H1 (cell line): ENCODE data around the gene FGF14. TPM values are rescaled to one million over a fixed set of nuclear protein-coding genes. Genes with fewer than 3 reads are reported as not detected.

Source experiments
- GTF2F1 ChIP-seq: IDR thresholded peaks from 2 replicates; pipeline ENCODE4 v1.6.1; 2012; ENCODE audit warnings: low read depth, low read length, improper control_type of control experiment, borderline replicate concordance
- HDAC6 ChIP-seq: IDR thresholded peaks from one replicate; pipeline ENCODE4 v1.7.1; 2012; ENCODE audit warnings: low read depth, mild to moderate bottlenecking, inconsistent platforms, low read length, moderate library complexity
- JUND ChIP-seq: IDR thresholded peaks from 2 replicates; pipeline ENCODE4 v1.6.1; 2011; ENCODE audit warnings: mild to moderate bottlenecking, improper control_type of control experiment, low read length
- KDM4A ChIP-seq: IDR thresholded peaks from one replicate; pipeline ENCODE4 v1.7.1; 2012; ENCODE audit warnings: low read depth, mild to moderate bottlenecking, moderate library complexity, low read length, inconsistent platforms; ENCODE audit not compliant: severe bottlenecking
- POLR2AphosphoS5 ChIP-seq: IDR thresholded peaks from 2 replicates; pipeline ENCODE4 v1.6.1; 2011; ENCODE audit warnings: low read depth, low read length
- polyA plus RNA-seq, 7 experiments: library from polyadenylated mRNA; depleted of rRNA in 3 of 7; stranded (reverse) in 5 of 7; unstranded in 2 of 7; fragments of >200 nt in 5 of 7; fragments of 200-250 nt in 2 of 7; gene quantifications; 1 replicate in 5 of 7; 2 replicates in 1 of 7; 4 replicates in 1 of 7; pipeline versions ENCODE4 v1.2.1 to v1.2.3, GENCODE V29; 2011 to 2013; ENCODE audit warnings: missing spikeins in 2 of 7, mixed read lengths in 2 of 7
- total RNA-seq: library from RNA; stranded (reverse); fragmentation: NEBNext Ultra II Directional; extraction: Animal tissue kit (Norgen Biotek cat#: 25700); gene quantifications from 2 replicates; pipeline ENCODE4 v1.2.1, GENCODE V29; 2021
- TF ChIP-seq, protein P1 (sequence below), 3 experiments: IDR thresholded peaks; 1 replicate in 2 of 3; 2 replicates in 1 of 3; pipeline versions ENCODE4 v1.5.1 to v1.6.1; 2011; ENCODE audit warnings: low read length in 3 of 3, mild to moderate bottlenecking in 3 of 3, inconsistent platforms in 2 of 3, low read depth in 1 of 3, moderate library complexity in 1 of 3; ENCODE audit not compliant: insufficient read depth in 1 of 3; ENCODE audit errors: control extremely low read depth in 1 of 3

The FGF14 gene
- total and polyA plus RNA-seq, 2 of the 8 experiments (the other 6 are each of a cell fraction or from before 2014, with no cell fraction given), result 0.05 to 0.58 TPM

- TF ChIP-seq, protein P1, sequence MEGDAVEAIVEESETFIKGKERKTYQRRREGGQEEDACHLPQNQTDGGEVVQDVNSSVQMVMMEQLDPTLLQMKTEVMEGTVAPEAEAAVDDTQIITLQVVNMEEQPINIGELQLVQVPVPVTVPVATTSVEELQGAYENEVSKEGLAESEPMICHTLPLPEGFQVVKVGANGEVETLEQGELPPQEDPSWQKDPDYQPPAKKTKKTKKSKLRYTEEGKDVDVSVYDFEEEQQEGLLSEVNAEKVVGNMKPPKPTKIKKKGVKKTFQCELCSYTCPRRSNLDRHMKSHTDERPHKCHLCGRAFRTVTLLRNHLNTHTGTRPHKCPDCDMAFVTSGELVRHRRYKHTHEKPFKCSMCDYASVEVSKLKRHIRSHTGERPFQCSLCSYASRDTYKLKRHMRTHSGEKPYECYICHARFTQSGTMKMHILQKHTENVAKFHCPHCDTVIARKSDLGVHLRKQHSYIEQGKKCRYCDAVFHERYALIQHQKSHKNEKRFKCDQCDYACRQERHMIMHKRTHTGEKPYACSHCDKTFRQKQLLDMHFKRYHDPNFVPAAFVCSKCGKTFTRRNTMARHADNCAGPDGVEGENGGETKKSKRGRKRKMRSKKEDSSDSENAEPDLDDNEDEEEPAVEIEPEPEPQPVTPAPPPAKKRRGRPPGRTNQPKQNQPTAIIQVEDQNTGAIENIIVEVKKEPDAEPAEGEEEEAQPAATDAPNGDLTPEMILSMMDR (IDR thresholded peaks at IDR 0.05; ENCODE audit: control extremely low read depth in 1 of 3, insufficient read depth in 1 of 3, low read depth in 1 of 3, low read length in 3 of 3), result no peak
- TF ChIP-seq POLR2AphosphoS5 (no peak), KDM4A (no peak), GTF2F1 (no peak), JUND (no peak), HDAC6 (no peak)
- TF ChIP-seq, all 59 proteins: peak for 0
Measured at GRCh38 chr13:101893021-101893420, 508.8 kb downstream of the FGF14 start (continued).
